ENCODE data around the gene STXBP6. TPM values are rescaled to one million over a fixed set of nuclear protein-coding genes. Genes with fewer than 3 reads are reported as not detected.

The STXBP6 gene
- total RNA-seq, 1 experiment from 2014 or later, result 12.3 TPM

- H4K20me1 ChIP-seq (ENCODE audit: insufficient read depth), result no peaks in the 10 kb centered on the region
- POLR2A ChIA-PET (ENCODE audit: unreplicated experiment), result no interaction called here
- H3K79me2 ChIP-seq (ENCODE audit: low read depth), result no peaks in the 10 kb centered on the region
- no peak for DNase-seq
- H2AFZ ChIP-seq, result no peak overlapping the region
- H3K4me3 ChIP-seq, result no peak overlapping the region
- no peak overlapping the region for H3K4me2 ChIP-seq
- no peaks in the 10 kb centered on the region for H3K9me2 ChIP-seq (ENCODE audit: insufficient read depth)
- no peak for TF ChIP-seq CTCF (conservative IDR thresholded peaks at IDR 0.05)
- TF ChIP-seq EZH2 (IDR thresholded peaks at IDR 0.05; ENCODE audit: low read depth), result no peak
- H3K36me3 ChIP-seq (ENCODE audit: low read depth), result no peaks in the 10 kb centered on the region
- no peaks in the 10 kb centered on the region for H3K9me3 ChIP-seq (ENCODE audit: insufficient read depth, low read depth)
- H3F3A ChIP-seq (ENCODE audit: insufficient read depth, low read depth), result no peaks in the 10 kb centered on the region
- CTCF ChIA-PET, result no interaction called here
- no TSS peak for BruUV-seq (replicated peaks)
- intact Hi-C loops (cut with micrococcal nuclease; ENCODE audit: unreplicated experiment), result no loop called here
- no peak overlapping the region for H3K27ac ChIP-seq
- H3K4me1 ChIP-seq (replicated peaks; ENCODE audit: insufficient read depth), result no peaks in the 10 kb centered on the region
- no peaks in the 10 kb centered on the region for H3K27me3 ChIP-seq (ENCODE audit: insufficient read depth, low read depth)
Observed at GRCh38 chr14:24895622-24896021, 154.3 kb downstream of the STXBP6 start.

GRCh38 chr14:24895243-24895583, 154.7 kb downstream of the STXBP6 start:
- Histone ChIP-seq H3K36me3 (ENCODE audit: low read depth) (no peaks in the 10 kb centered on the region), H3K27ac (no peak overlapping the region), H4K20me1 (ENCODE audit: insufficient read depth) (no peaks in the 10 kb centered on the region), H3K4me2 (no peak overlapping the region), H3K9me3 (ENCODE audit: insufficient read depth, low read depth) (no peaks in the 10 kb centered on the region), H3K4me3 (no peak overlapping the region), H3K79me2 (ENCODE audit: low read depth) (no peaks in the 10 kb centered on the region), H3K9me2 (ENCODE audit: insufficient read depth) (no peaks in the 10 kb centered on the region), H2AFZ (no peak overlapping the region), H3K4me1 (replicated peaks; ENCODE audit: insufficient read depth) (no peaks in the 10 kb centered on the region), H3F3A (ENCODE audit: insufficient read depth, low read depth) (no peaks in the 10 kb centered on the region), H3K27me3 (ENCODE audit: insufficient read depth, low read depth) (no peaks in the 10 kb centered on the region)
- POLR2A ChIA-PET (ENCODE audit: unreplicated experiment), result no interaction called here
- CTCF ChIA-PET, result no interaction called here
- intact Hi-C loops (cut with micrococcal nuclease; ENCODE audit: unreplicated experiment), result no loop called here
- DNase-seq, result no peak
- no TSS peak for BruUV-seq (replicated peaks)
- TF ChIP-seq CTCF (conservative IDR thresholded peaks at IDR 0.05) (no peak), EZH2 (IDR thresholded peaks at IDR 0.05; ENCODE audit: low read depth) (no peak)

- Histone ChIP-seq H3F3A (ENCODE audit: insufficient read depth, low read depth) (no peaks in the 10 kb centered on the region), H3K27me3 (ENCODE audit: insufficient read depth, low read depth) (no peaks in the 10 kb centered on the region), H3K4me3 (no peak overlapping the region), H3K4me2 (no peak overlapping the region), H3K36me3 (ENCODE audit: low read depth) (no peaks in the 10 kb centered on the region), H3K9me2 (ENCODE audit: insufficient read depth) (no peaks in the 10 kb centered on the region), H2AFZ (no peak overlapping the region), H3K9me3 (ENCODE audit: insufficient read depth, low read depth) (no peaks in the 10 kb centered on the region), H3K27ac (no peak overlapping the region), H3K4me1 (replicated peaks; ENCODE audit: insufficient read depth) (no peaks in the 10 kb centered on the region), H4K20me1 (ENCODE audit: insufficient read depth) (no peaks in the 10 kb centered on the region), H3K79me2 (ENCODE audit: low read depth) (no peaks in the 10 kb centered on the region)
- ChIA-PET CTCF (no interaction called here), POLR2A (ENCODE audit: unreplicated experiment) (no interaction called here)
- no TSS peak for BruUV-seq (replicated peaks)
- DNase-seq, result no peak
- TF ChIP-seq CTCF (conservative IDR thresholded peaks at IDR 0.05), result no peak
- intact Hi-C loops (cut with micrococcal nuclease; ENCODE audit: unreplicated experiment), result no loop called here
Observed at GRCh38 chr14:24894583-24895242, 155.2 kb downstream of the STXBP6 start.

Data from PC-9 (cell line).